ENCODE measurements around the gene EFCAB12.
"Not testable (repeated sequence)": the region's sequence is repeated elsewhere in the genome, so short reads cannot be mapped to it uniquely, and the experiment has no call there.

The EFCAB12 gene

GRCh38 chr3:129403450-129403849 is 25.0 kb downstream of the EFCAB12 start:
- Histone ChIP-seq H3K9me3 (ENCODE audit: insufficient read depth, low read length) (no peaks in the 10 kb centered on the region), H3K4me1 (ENCODE audit: insufficient read depth, insufficient read length) (no peaks in the 10 kb centered on the region), H3K27me3 (ENCODE audit: insufficient read depth, insufficient read length) (no peaks in the 10 kb centered on the region), H3K4me3 (ENCODE audit: insufficient read length, low read depth) (no peak overlapping the region), H3K9ac (ENCODE audit: insufficient read length, low read depth) (no peak overlapping the region), H3K36me3 (ENCODE audit: insufficient read depth, insufficient read length, low read length) (no peaks in the 10 kb centered on the region)
- no peak for TF ChIP-seq YY1 (IDR thresholded peaks at IDR 0.05; ENCODE audit: insufficient read depth, insufficient read length)
- TF ChIP-seq ZNF274 (IDR thresholded peaks at IDR 0.05; ENCODE audit: low read depth, low read length): no peak
- no peak for TF ChIP-seq SUZ12 (IDR thresholded peaks at IDR 0.05; ENCODE audit: extremely low read depth, insufficient read depth, insufficient read length)
- no peak for DNase-seq (ENCODE audit: low read depth, low spot score)

- Histone ChIP-seq H3K4me1 (ENCODE audit: insufficient read depth, insufficient read length) (no peaks in the 10 kb centered on the region), H3K9ac (ENCODE audit: insufficient read length, low read depth) (no peak overlapping the region), H3K9me3 (ENCODE audit: insufficient read depth, low read length) (no peaks in the 10 kb centered on the region), H3K36me3 (ENCODE audit: insufficient read depth, insufficient read length, low read length) (peaks cover 5% of the 10 kb centered on the region), H3K27me3 (ENCODE audit: insufficient read depth, insufficient read length) (no peaks in the 10 kb centered on the region), H3K4me3 (ENCODE audit: insufficient read length, low read depth) (no peak overlapping the region)
- DNase-seq (ENCODE audit: low read depth, low spot score): no peak
- TF ChIP-seq SUZ12 (IDR thresholded peaks at IDR 0.05; ENCODE audit: extremely low read depth, insufficient read depth, insufficient read length) (no peak), ZNF274 (IDR thresholded peaks at IDR 0.05; ENCODE audit: low read depth, low read length) (no peak), YY1 (IDR thresholded peaks at IDR 0.05; ENCODE audit: insufficient read depth, insufficient read length) (no peak)
Observed at GRCh38 chr3:129402616-129403015, 25.8 kb downstream of the EFCAB12 start.

GRCh38 chr3:129402210-129402609 is 26.2 kb downstream of the EFCAB12 start:
- no peaks in the 10 kb centered on the region for H3K9me3 ChIP-seq (ENCODE audit: insufficient read depth, low read length)
- no peak overlapping the region for H3K9ac ChIP-seq (ENCODE audit: insufficient read length, low read depth)
- H3K27me3 ChIP-seq (ENCODE audit: insufficient read depth, insufficient read length): no peaks in the 10 kb centered on the region
- TF ChIP-seq ZNF274 (IDR thresholded peaks at IDR 0.05; ENCODE audit: low read depth, low read length): no peak
- no peak for TF ChIP-seq YY1 (IDR thresholded peaks at IDR 0.05; ENCODE audit: insufficient read depth, insufficient read length)
- TF ChIP-seq SUZ12 (IDR thresholded peaks at IDR 0.05; ENCODE audit: extremely low read depth, insufficient read depth, insufficient read length): no peak
- no peak for DNase-seq (ENCODE audit: low read depth, low spot score)
- H3K4me3 ChIP-seq (ENCODE audit: insufficient read length, low read depth): no peak overlapping the region
- peaks cover 9% of the 10 kb centered on the region for H3K36me3 ChIP-seq (ENCODE audit: insufficient read depth, insufficient read length, low read length)
- no peaks in the 10 kb centered on the region for H3K4me1 ChIP-seq (ENCODE audit: insufficient read depth, insufficient read length)

- TF ChIP-seq ZNF274 (IDR thresholded peaks at IDR 0.05; ENCODE audit: low read depth, low read length) (no peak), SUZ12 (IDR thresholded peaks at IDR 0.05; ENCODE audit: extremely low read depth, insufficient read depth, insufficient read length) (no peak), YY1 (IDR thresholded peaks at IDR 0.05; ENCODE audit: insufficient read depth, insufficient read length) (no peak)
- H3K4me3 ChIP-seq (ENCODE audit: insufficient read length, low read depth): peak overlapping the region; percentile 97
- no peaks in the 10 kb centered on the region for H3K27me3 ChIP-seq (ENCODE audit: insufficient read depth, insufficient read length)
- H3K9ac ChIP-seq (ENCODE audit: insufficient read length, low read depth): no peak overlapping the region
- no peaks in the 10 kb centered on the region for H3K4me1 ChIP-seq (ENCODE audit: insufficient read depth, insufficient read length)
- no peak for DNase-seq (ENCODE audit: low read depth, low spot score)
- H3K9me3 ChIP-seq (ENCODE audit: insufficient read depth, low read length): no peaks in the 10 kb centered on the region
- H3K36me3 ChIP-seq (ENCODE audit: insufficient read depth, insufficient read length, low read length): peaks cover 32% of the 10 kb centered on the region
Observed at GRCh38 chr3:129399895-129400357, 28.5 kb downstream of the EFCAB12 start.

GRCh38 chr3:129399145-129399894 is 29.1 kb downstream of the EFCAB12 start:
- Histone ChIP-seq H3K9ac (ENCODE audit: insufficient read length, low read depth) (peak overlapping the region; percentile 93), H3K36me3 (ENCODE audit: insufficient read depth, insufficient read length, low read length) (peaks cover 38% of the 10 kb centered on the region), H3K4me3 (ENCODE audit: insufficient read length, low read depth) (peak overlapping the region; percentile 97), H3K4me1 (ENCODE audit: insufficient read depth, insufficient read length) (peaks cover 3% of the 10 kb centered on the region), H3K27me3 (ENCODE audit: insufficient read depth, insufficient read length) (no peaks in the 10 kb centered on the region), H3K9me3 (ENCODE audit: insufficient read depth, low read length) (no peaks in the 10 kb centered on the region)
- TF ChIP-seq ZNF274 (IDR thresholded peaks at IDR 0.05; ENCODE audit: low read depth, low read length) (no peak), SUZ12 (IDR thresholded peaks at IDR 0.05; ENCODE audit: extremely low read depth, insufficient read depth, insufficient read length) (no peak), YY1 (IDR thresholded peaks at IDR 0.05; ENCODE audit: insufficient read depth, insufficient read length) (no peak)
- peak; percentile 92 for DNase-seq (ENCODE audit: low read depth, low spot score)

GRCh38 chr3:129398803-129399144 is 29.7 kb downstream of the EFCAB12 start:
- H3K4me3 ChIP-seq (ENCODE audit: insufficient read length, low read depth): peak overlapping the region; percentile 97
- TF ChIP-seq YY1 (IDR thresholded peaks at IDR 0.05; ENCODE audit: insufficient read depth, insufficient read length) (no peak), SUZ12 (IDR thresholded peaks at IDR 0.05; ENCODE audit: extremely low read depth, insufficient read depth, insufficient read length) (no peak), ZNF274 (IDR thresholded peaks at IDR 0.05; ENCODE audit: low read depth, low read length) (no peak)
- H3K27me3 ChIP-seq (ENCODE audit: insufficient read depth, insufficient read length): no peaks in the 10 kb centered on the region
- H3K9ac ChIP-seq (ENCODE audit: insufficient read length, low read depth): peak overlapping the region; percentile 93
- no peaks in the 10 kb centered on the region for H3K9me3 ChIP-seq (ENCODE audit: insufficient read depth, low read length)
- H3K4me1 ChIP-seq (ENCODE audit: insufficient read depth, insufficient read length): peaks cover 3% of the 10 kb centered on the region
- DNase-seq (ENCODE audit: low read depth, low spot score): no peak
- H3K36me3 ChIP-seq (ENCODE audit: insufficient read depth, insufficient read length, low read length): peaks cover 42% of the 10 kb centered on the region

- H3K4me1 ChIP-seq (ENCODE audit: insufficient read depth, insufficient read length): peaks cover 11% of the 10 kb centered on the region
- H3K9ac ChIP-seq (ENCODE audit: insufficient read length, low read depth): peak overlapping the region; percentile 57
- H3K4me3 ChIP-seq (ENCODE audit: insufficient read length, low read depth); DNase-seq (ENCODE audit: low read depth, low spot score); H3K9me3 ChIP-seq (ENCODE audit: insufficient read depth, low read length); H3K27me3 ChIP-seq (ENCODE audit: insufficient read depth, insufficient read length): not testable (repeated sequence)
- peaks cover 82% of the 10 kb centered on the region for H3K36me3 ChIP-seq (ENCODE audit: insufficient read depth, insufficient read length, low read length)
Observed at GRCh38 chr3:129393760-129394564, 34.5 kb downstream of the EFCAB12 start.
